ENCODE measurements around the gene JMJD1C. TPM values are rescaled to one million over a fixed set of nuclear protein-coding genes. Genes with fewer than 3 reads are reported as not detected.
A peak's percentile ranks its signal among the peaks of the same experiment; 100 is the strongest.

Gene JMJD1C
- total and polyA plus RNA-seq, 2 donors, result 27.8 to 273 TPM

- no peak for DNase-seq (ENCODE audit: extremely low spot score)
- WGBS, result 4% methylated on average over 27 of the region's 27 CpGs
- Histone ChIP-seq H3K27ac (ENCODE audit: low read depth) (peak overlapping the region; percentile 83), H3K36me3 (ENCODE audit: insufficient read depth) (no peaks in the 10 kb centered on the region), H3K4me1 (ENCODE audit: insufficient read depth) (no peaks in the 10 kb centered on the region), H3K4me3 (ENCODE audit: low read depth, low read length) (peak overlapping the region; percentile 91)
Measured at GRCh38 chr10:63466144-63466935, 563 bp upstream of the JMJD1C start.

DNA sequence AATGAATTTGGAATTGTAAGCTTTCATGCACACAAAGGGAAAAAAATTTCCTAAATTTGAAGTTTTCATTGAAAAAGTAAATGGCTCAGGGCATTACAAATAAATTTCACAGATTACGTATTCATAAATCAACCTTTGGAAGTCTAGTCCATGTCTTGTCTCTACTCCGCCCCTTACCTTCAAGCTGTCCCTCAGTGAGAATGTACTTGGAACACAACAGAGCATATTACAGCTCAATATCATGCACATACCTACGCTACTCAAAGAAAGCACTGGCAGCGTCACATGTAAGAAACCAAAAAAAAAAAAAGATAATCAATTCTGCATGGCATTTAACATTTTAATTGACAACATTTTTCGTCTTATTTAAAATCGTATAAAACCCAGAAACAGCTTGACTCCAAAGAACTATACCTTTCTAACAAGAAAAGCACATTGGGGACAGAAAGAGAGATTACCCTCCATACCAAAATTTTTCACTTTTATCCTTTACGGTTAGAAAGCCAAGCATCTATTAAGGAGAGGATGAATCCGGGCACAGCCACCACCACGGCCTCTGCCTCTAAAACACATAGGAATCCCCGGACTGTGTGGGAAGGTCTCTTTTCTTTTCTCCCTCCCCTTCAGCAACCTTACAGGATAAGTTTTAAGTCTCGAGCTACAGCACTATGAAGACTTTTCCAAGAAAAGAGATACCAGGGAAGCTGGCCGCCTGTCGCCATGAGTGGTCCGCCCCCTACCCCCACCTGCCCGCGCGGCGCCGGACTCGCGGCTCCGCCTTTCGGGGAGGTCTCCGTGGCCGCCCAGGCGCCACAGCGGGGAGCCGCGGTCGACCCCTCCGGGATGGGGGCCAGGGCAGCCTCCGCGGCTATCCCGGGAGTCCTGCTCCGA lies 1.1 kb downstream of the JMJD1C start:
- DNase-seq (ENCODE audit: extremely low spot score), result peak; percentile 7
- 8% methylated on average over 35 of the region's 35 CpGs for WGBS

GRCh38 chr10:63462442-63462841 lies 3.3 kb downstream of the JMJD1C start:
- no peak for DNase-seq (ENCODE audit: extremely low spot score)
- 71% methylated on average over 1 of the region's 1 CpG for WGBS
- Histone ChIP-seq H3K4me1 (ENCODE audit: insufficient read depth) (no peaks in the 10 kb centered on the region), H3K27ac (ENCODE audit: low read depth) (no peak overlapping the region), H3K4me3 (ENCODE audit: low read depth, low read length) (no peak overlapping the region), H3K36me3 (ENCODE audit: insufficient read depth) (no peaks in the 10 kb centered on the region)

More for the DNA sequence above, 1.1 kb downstream of the JMJD1C start:
- H3K36me3 ChIP-seq (ENCODE audit: insufficient read depth), result no peaks in the 10 kb centered on the region
- H3K4me1 ChIP-seq (ENCODE audit: insufficient read depth), result no peaks in the 10 kb centered on the region
- H3K27ac ChIP-seq (ENCODE audit: low read depth), result peak overlapping the region; percentile 35
- peak overlapping the region; percentile 91 for H3K4me3 ChIP-seq (ENCODE audit: low read depth, low read length)

GRCh38 chr10:63458177-63458576 lies 7.6 kb downstream of the JMJD1C start:
- 99% methylated on average over 2 of the region's 2 CpGs for WGBS
- no peaks in the 10 kb centered on the region for H3K4me1 ChIP-seq (ENCODE audit: insufficient read depth)

DNA sequence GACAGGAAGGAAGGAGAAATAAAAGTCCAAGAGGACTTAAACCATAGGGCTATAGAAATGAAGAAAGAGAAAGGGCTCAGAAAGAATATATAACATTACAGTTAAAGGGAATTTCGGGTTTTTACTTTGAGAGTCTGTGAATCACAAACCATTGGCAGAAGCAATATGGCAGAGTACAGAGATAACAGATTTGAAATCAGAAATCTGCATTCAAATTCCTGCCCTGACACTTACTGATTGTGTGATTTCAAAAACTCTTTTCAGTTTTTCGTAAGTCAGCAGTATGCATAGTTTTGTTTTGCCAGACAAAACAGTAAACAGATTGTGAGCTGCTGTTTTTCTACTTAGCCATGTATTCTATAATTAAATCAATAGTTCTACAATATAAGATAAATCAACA lies 8.2 kb downstream of the JMJD1C start:
- Histone ChIP-seq H3K27ac (ENCODE audit: low read depth) (no peak overlapping the region), H3K4me3 (ENCODE audit: low read depth, low read length) (no peak overlapping the region), H3K36me3 (ENCODE audit: insufficient read depth) (no peaks in the 10 kb centered on the region), H3K4me1 (ENCODE audit: insufficient read depth) (no peaks in the 10 kb centered on the region)
- no peak for DNase-seq (ENCODE audit: extremely low spot score)
- 82% methylated on average over 2 of the region's 2 CpGs for WGBS

More at GRCh38 chr10:63458177-63458576, 7.6 kb downstream of the JMJD1C start:
- Histone ChIP-seq H3K4me3 (ENCODE audit: low read depth, low read length) (no peak overlapping the region), H3K36me3 (ENCODE audit: insufficient read depth) (no peaks in the 10 kb centered on the region), H3K27ac (ENCODE audit: low read depth) (no peak overlapping the region)
- no peak for DNase-seq (ENCODE audit: extremely low spot score)

GRCh38 chr10:63456437-63457210 lies 9.2 kb downstream of the JMJD1C start:
- DNase-seq (ENCODE audit: extremely low spot score), result no peak
- Histone ChIP-seq H3K4me3 (ENCODE audit: low read depth, low read length) (no peak overlapping the region), H3K36me3 (ENCODE audit: insufficient read depth) (no peaks in the 10 kb centered on the region), H3K4me1 (ENCODE audit: insufficient read depth) (no peaks in the 10 kb centered on the region), H3K27ac (ENCODE audit: low read depth) (no peak overlapping the region)
- WGBS, result 60% methylated on average over 2 of the region's 2 CpGs

- no peak for DNase-seq (ENCODE audit: extremely low spot score)
- Histone ChIP-seq H3K4me1 (ENCODE audit: insufficient read depth) (no peaks in the 10 kb centered on the region), H3K27ac (ENCODE audit: low read depth) (no peak overlapping the region), H3K36me3 (ENCODE audit: insufficient read depth) (no peaks in the 10 kb centered on the region), H3K4me3 (ENCODE audit: low read depth, low read length) (no peak overlapping the region)
Measured at GRCh38 chr10:63455507-63455906, 10.3 kb downstream of the JMJD1C start.

DNA sequence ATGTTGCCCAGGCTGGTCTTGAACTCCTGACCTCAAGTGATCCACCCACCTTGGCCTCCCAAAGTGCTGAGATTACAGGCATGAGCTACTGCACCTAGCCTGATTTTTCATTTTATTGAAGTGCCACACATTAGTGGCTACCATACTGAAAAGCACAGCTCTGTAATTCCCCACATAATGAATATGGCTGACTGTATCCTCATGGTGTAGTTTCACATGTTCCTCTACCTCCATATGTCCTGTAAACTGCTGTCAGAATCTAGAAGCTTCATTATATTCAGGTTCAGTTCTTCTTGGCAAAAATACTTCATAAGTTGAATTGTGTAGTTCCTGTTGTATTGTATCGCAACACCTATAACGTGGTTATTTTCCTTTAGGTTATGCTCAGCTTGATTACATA lies 11.1 kb downstream of the JMJD1C start:
- Histone ChIP-seq H3K27ac (ENCODE audit: low read depth) (no peak overlapping the region), H3K36me3 (ENCODE audit: insufficient read depth) (no peaks in the 10 kb centered on the region), H3K4me3 (ENCODE audit: low read depth, low read length) (no peak overlapping the region), H3K4me1 (ENCODE audit: insufficient read depth) (no peaks in the 10 kb centered on the region)
- WGBS, result 75% methylated on average over 2 of the region's 2 CpGs
- DNase-seq (ENCODE audit: extremely low spot score), result no peak

DNA sequence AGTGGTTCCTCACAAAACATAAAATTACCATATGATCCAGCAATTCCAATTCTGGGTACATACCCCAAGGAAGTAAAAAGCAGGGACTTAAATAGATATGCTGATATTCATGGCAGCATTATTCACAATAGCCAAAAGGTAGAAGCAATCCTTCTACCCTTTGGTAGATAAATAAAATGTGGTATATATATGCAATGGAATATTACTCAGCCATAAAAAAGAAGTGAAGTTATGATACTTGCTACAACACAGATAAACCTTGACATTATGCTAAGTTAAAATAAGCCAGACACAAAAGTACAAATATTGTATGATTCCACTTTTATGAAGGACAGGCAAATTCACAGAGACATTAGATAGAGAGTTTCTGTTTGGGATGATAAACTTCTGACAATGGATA lies 13.3 kb downstream of the JMJD1C start:
- DNase-seq (ENCODE audit: extremely low spot score), result no peak
- Histone ChIP-seq H3K4me1 (ENCODE audit: insufficient read depth) (no peaks in the 10 kb centered on the region), H3K27ac (ENCODE audit: low read depth) (no peak overlapping the region), H3K36me3 (ENCODE audit: insufficient read depth) (no peaks in the 10 kb centered on the region), H3K4me3 (ENCODE audit: low read depth, low read length) (no peak overlapping the region)

GRCh38 chr10:63446716-63447440 lies 18.9 kb downstream of the JMJD1C start:
- Histone ChIP-seq H3K36me3 (ENCODE audit: insufficient read depth) (no peaks in the 10 kb centered on the region), H3K4me3 (ENCODE audit: low read depth, low read length) (no peak overlapping the region), H3K27ac (ENCODE audit: low read depth) (no peak overlapping the region), H3K4me1 (ENCODE audit: insufficient read depth) (no peaks in the 10 kb centered on the region)
- no peak for DNase-seq (ENCODE audit: extremely low spot score)
- 72% methylated on average over 1 of the region's 1 CpG for WGBS

GRCh38 chr10:63441404-63441803 lies 24.4 kb downstream of the JMJD1C start:
- Histone ChIP-seq H3K27ac (ENCODE audit: low read depth) (no peak overlapping the region), H3K4me1 (ENCODE audit: insufficient read depth) (no peaks in the 10 kb centered on the region), H3K36me3 (ENCODE audit: insufficient read depth) (no peaks in the 10 kb centered on the region), H3K4me3 (ENCODE audit: low read depth, low read length) (no peak overlapping the region)
- DNase-seq (ENCODE audit: extremely low spot score), result no peak
- WGBS, result 83% methylated on average over 3 of the region's 3 CpGs

DNA sequence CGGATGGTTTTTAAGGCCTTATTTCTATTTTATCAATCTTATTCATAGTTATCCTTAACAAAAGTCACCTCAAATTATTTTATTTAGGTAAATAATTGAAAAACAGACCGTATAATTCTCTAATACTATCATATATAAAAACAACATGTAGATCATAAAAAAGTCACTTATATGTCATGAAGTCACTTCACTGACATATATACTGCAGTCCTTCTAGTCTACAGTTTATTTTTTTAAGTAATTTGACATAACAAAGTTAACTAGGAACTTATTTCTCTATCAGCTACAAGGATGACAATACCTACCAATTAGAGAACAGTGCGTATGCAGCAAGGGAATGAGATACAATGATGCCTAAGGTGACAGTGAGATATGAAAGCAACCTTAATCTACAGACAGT lies 26.2 kb downstream of the JMJD1C start:
- Histone ChIP-seq H3K4me3 (ENCODE audit: low read depth, low read length) (no peak overlapping the region), H3K36me3 (ENCODE audit: insufficient read depth) (no peaks in the 10 kb centered on the region), H3K4me1 (ENCODE audit: insufficient read depth) (no peaks in the 10 kb centered on the region), H3K27ac (ENCODE audit: low read depth) (no peak overlapping the region)
- no peak for DNase-seq (ENCODE audit: extremely low spot score)
- WGBS, result 85% methylated on average over 3 of the region's 3 CpGs
